ENCODE data around the gene SPATA20.

The SPATA20 gene

DNA sequence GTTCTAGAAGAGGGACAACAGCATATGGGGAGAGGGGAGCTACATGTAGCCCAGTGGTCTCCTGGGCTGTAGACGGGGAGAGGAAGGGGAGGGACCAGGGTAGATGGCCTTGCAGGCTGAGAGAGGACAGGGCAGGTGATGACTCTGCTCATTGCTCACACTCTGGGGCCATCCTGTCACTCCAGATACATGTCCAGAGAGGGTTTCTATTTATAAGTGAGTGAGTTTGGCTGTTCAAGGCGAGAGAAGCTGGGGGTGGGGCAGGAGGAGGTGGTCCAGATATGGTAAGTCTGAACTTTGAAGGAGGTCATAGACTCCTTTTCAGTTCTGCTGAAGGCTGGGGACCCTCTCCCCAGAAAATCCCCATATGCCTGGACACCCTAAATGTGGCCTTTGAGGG lies 35.8 kb downstream of the SPATA20 start:
- DNase-seq, result no peak

DNA sequence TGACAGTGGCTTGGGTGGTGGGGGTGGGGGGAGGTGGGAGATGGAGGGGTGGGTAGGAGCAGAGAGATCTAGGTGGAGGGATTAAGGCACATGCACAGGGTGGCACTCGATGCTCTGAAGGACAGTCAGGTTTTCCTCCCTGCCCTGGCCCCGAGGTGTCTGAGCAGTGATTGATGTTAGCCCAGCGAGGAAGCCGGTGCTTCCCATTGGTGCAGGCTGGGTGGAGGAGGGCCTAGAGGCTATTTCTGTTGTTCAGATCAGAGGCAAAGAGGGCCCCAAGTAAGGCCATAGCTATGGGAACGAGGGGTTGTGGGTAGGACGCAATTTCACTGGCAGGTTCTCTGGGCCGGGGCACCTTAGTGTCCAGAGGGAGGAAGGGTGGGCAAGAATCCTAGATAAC lies 36.7 kb downstream of the SPATA20 start:
- DNase-seq, result no peak

DNA sequence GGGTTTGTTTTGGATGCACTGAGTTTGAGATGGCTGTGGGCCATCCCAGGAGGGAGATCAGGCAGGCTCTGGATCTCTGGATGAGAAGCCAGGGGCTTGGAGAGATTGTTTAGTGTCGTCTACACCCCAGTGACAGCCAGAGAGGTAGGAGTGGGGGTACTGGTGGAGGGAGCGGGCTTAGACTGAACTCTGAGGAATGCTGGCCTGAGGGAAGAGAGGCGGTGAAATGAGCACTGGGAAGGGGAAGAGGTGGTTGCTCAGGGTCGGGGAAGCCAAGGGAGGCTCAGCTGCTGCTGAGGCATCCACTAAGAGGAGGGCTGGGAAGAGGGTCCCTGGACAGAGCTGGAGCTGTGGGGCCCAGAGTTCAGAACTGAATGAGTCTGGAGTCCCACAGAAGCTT lies 37.1 kb downstream of the SPATA20 start:
- no peak for DNase-seq

- DNase-seq, result no peak
Measured at GRCh38 chr17:50584749-50585148, 37.8 kb downstream of the SPATA20 start.

DNA sequence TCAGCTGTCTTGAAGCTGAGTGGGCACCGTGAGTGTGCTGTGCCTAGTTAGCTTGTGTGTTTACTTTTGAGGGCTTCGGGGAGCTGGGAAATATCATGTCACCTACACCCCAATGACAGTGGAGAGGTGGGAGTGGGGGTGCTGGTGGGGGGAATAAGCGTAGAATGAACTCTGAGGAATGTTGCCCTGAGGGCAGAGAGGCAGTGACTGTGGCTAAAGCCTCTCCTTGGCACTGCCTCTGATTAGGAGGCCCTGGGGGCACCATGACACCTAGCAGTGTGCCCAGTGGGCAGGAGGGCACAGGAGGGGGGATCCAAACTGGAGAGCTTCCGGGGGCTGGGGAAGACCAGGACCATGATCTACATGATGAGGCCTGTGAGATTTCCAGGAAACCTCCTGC lies 38.4 kb downstream of the SPATA20 start:
- no peak for DNase-seq

GRCh38 chr17:50585891-50586290 lies 38.9 kb downstream of the SPATA20 start:
- DNase-seq, result no peak

DNA sequence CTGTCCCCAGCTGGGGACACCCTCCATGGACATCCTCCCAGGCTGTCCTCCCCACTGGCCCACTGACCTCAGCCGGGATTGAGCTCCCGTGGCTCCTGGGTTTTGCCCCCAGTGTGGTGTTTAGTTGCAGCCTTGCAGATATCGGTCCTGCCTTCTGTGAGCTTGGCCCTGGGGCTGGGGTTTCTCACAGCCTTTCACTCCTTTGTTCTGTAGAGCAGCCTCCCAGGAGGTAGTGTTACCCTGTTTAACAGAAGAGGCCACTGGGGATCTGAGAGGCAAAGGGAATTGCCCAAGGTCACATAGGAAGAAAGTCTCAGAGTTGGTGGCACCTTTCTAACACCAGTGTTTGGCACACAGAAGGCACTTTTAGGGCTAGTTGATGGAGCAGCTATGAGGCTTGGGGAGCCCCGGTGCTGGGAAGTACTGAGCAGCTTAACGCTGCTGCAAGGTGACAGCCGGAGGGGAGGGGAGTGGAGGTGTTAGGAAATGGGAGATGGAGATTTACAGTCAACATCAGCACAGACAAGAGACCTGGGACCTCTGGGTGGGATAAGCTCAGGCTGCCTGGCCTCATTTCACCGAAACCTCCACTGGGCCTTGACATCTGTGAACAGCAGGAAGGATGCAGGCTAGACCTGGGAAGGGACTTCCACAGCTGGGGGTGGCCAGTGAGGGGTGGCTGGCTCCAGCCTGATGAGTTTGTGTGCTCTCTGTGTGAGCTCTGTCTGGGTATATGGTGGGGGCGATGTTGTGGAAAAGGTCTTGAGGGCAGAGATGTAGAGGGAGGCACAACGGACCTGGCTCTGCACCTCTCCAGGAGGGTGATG lies 39.7 kb downstream of the SPATA20 start:
- no peak for DNase-seq

GRCh38 chr17:50587571-50587970 lies 40.6 kb downstream of the SPATA20 start:
- DNase-seq, result no peak

DNA sequence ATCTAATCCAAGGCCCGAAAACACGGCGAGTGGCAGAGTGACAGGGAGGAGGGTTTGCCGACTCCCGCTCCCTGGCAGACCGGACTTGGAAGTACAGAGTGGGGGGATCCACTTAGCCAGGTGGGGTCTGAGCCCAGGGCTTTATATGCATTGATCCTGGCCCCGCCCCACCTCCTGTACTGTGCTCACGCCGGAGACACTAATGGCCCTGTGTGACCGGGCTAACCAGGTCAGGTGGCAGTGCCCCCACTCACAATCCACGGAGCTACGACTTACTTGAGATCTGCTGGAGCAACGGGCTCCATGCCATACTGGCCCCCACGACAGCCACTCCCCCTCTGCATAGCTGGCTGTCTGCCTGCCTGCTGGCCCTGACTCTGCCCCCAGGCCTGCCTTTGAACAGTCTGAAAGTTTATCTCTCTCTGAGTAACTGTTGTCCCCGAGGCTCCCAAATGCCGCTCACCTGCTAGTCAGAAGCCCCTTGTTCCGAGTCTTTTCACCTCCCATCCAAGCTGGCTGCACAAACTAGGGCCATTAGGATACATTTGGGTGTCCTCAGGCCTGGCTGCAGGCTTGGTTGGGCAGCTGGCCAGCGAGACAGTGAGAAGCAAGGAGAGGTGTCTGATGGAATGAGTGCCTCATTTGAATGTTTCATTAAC lies 41.5 kb downstream of the SPATA20 start:
- no peak for DNase-seq

DNA sequence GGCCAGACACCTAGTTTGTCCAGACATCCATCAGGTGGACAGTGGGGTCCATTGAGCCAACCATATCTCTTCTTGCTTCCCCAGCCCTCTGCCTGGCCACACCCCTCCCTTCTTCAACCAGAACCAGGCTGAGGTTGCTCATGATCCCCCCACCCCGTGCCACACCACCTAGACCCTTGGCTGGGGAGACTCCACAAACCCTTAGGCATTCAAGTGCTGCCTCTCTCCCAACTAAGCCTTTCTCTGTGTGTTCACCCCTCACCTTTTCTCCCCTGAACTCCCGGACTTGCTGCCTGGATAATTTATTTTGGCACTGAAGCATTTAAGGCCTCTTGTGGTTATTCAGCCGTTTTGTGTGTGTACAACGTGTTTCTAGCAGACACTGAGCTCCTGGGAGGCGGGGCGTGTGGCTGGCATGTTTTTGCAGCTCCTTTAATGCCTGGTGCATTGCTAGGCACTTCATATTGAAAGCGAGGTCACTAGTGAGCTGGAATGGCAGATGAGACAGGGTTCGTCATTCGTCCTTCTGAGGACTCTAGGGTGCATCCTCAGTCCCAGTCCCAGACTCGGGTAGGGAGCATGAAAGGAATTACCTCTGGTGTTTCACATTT lies 42.2 kb downstream of the SPATA20 start:
- DNase-seq, result no peak

- DNase-seq, result no peak
Measured at GRCh38 chr17:50590946-50591737, 44.2 kb downstream of the SPATA20 start.

GRCh38 chr17:50593321-50593720 lies 46.3 kb downstream of the SPATA20 start:
- no peak for DNase-seq

GRCh38 chr17:50594128-50594823 lies 47.3 kb downstream of the SPATA20 start:
- no peak for DNase-seq

GRCh38 chr17:50594892-50595291 lies 47.9 kb downstream of the SPATA20 start:
- DNase-seq, result no peak

DNA sequence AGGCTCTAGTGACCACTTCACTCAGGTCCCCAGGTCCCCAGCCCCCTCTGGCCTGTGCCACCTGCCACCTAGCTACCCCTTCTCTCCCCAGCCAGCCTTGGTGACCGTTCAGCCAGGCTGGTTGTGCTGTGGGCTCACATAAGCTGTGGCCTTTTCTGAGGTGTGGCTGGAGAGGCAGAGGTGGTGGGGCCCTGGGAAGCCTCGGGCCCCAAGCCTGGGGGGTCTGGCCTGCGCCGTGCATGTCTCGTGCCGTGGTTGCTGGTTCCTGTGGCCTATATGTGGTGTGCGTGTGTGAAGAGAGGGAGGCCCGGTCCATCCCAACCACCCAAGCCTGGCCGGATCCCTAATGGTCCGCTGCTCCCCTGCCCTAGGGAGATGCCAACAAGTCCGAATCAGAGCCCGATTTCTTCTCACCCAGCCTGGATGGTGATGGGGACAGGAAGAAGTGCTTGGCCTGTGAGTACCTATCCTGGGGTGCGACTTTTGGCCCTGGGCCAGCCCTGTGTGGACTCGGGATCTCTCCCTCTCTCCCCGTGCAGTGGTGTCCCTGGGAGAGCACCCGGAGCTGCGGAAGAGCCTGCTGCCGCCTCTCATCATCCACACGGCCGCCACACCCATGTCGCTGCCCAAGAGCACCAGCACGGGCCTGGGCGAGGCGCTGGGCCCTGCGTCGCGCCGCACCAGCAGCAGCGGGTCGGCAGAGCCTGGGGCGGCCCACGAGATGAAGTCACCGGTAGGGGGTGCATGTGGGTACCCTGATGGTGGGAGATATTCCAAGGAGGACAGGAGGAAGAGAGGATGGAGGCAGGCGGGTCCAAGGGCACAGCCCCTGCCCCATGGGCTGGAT lies 49.4 kb downstream of the SPATA20 start:
- DNase-seq, result no peak

DNA sequence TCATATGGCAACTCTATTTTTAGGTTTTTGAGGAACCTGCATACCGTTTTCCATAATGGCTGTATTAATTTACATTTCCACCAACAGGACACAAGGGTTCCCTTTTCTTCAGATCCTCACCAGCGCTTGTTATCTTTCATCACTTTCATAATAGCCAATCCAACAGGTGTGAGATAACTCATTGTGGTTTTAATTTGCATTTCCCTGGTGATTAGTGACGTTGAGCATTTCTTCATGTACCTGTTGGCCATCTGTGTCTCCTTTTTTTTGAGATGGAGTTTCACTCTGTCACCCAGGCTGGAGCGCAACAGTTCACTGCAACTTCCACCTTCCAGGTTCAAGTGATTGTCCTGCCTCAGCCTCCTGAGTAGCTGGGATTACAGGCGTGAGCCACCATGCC lies 51.5 kb downstream of the SPATA20 start:
- DNase-seq, result no peak

DNA sequence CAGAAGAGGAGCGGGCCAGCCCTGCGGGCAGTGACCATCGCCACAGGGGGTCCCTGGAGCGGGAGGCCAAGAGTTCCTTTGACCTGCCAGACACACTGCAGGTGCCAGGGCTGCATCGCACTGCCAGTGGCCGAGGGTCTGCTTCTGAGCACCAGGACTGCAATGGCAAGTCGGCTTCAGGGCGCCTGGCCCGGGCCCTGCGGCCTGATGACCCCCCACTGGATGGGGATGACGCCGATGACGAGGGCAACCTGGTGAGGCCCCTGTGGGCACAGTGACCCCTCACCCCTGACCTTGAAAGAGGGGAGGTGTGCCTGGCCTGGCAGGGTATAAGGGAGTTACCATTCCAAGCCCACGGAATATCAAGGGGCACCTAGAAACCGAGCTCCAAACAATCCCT lies 52.6 kb downstream of the SPATA20 start:
- no peak for DNase-seq

DNA sequence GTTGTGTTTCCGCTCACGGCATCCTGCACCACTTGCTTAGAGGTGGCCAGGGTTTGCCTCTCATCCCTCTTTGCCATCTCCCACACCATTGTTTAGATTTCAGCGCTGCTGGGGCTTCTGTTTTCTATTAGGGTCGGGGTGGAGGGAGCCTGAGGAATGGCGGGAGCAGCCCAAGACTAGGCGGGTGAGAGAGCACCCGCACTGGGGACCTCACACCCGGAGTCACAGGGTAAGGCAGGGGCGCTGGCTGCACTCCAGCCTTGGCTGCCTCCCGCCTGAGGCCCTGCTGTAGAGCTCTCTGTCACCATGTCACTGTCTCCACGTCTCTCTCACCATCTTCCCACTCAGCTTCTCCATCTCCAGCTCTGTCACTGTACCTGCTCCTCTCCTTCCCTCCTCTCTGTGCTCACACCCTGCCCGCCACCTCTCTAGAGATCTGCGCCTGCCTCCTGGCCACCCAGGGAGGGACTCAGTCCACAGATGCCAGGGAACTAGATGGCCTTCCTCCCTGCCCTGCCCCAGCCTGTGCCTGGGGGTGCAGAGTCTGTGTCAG lies 54.9 kb downstream of the SPATA20 start:
- DNase-seq, result no peak

GRCh38 chr17:50602836-50603235 lies 55.9 kb downstream of the SPATA20 start:
- DNase-seq, result no peak

- no peak for DNase-seq
Measured at GRCh38 chr17:50603340-50603739, 56.4 kb downstream of the SPATA20 start.

DNA sequence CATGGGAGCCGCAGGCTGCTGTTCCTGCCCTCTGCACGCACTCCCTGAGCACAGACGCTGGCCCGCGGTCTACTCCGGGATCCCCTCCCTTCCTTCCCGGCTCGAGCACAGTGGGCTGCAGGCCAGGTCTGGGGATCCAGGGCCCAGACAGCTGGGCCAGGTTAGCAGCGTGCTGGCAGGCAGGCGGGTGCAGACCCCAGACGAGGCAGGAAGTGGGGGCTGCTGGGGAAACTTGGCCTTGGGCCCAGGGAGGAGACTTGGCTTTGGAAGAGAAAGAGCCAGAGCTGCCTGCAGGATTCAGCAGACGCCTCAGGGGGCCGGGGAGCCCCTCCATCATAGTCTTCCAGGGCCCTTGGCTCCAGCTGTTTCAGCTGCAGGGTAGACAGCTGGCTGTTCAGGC lies 57.5 kb downstream of the SPATA20 start:
- DNase-seq, result no peak

All from CD4-positive, alpha-beta T cell treated with Interleukin-1 beta for 1 hour (primary cell).